Endothelial cell of umbilical vein (primary cell): Measurements from ENCODE around the gene RBM33. TPM values are rescaled to one million over a fixed set of nuclear protein-coding genes. Genes with fewer than 3 reads are reported as not detected.

Source experiments
- BruUV-seq: library from RNA; stranded (reverse); fragments of 400-500 nt; replicated peaks from 2 replicates; lab custom pipeline; 2021; lab: Mats Ljungman, UMichigan
- CTCF ChIA-PET: fragments of 300-600, 350-600 bp; sonication (Branson Sonifier 250); formaldehyde crosslinking; loops from one replicate; lab custom pipeline; 2021; ENCODE audit warnings: antibody characterized with exemption, inconsistent platforms; lab: Charles Lee
- POLR2A ChIA-PET: fragments of 300-600, 350-600 bp; sonication (Branson Sonifier 250); formaldehyde crosslinking; loops from one replicate; lab custom pipeline; 2021; ENCODE audit warnings: antibody characterized with exemption, inconsistent platforms; lab: Charles Lee
- DNase-seq: peaks from one replicate; pipeline ENCODE4 v3.0.0-alpha.2; 2011; ENCODE audit warnings: low read depth, low spot score
- FAIRE-seq: peaks from 2 replicates; lab custom pipeline; 2011; peaks lifted over from hg19 to GRCh38; lab: Jason Lieb, UNC
- H2AFZ ChIP-seq: 2 replicates; pipeline ENCODE4 v1.6.0; 2012; ENCODE audit warnings: low read depth, low read length, control low read depth, inconsistent platforms
- H3K27ac ChIP-seq: 2 replicates; pipeline ENCODE4 v1.5.1; 2011; ENCODE audit warnings: low read depth, mild to moderate bottlenecking, control low read depth, low read length, moderate library complexity; ENCODE audit not compliant: insufficient read depth
- H3K27me3 ChIP-seq, 2 experiments: 2 replicates each; pipeline versions ENCODE4 v1.6.0 to v1.6.1; 2011; ENCODE audit warnings: low read length in 2 of 2, mixed read lengths in 1 of 2; ENCODE audit not compliant: control insufficient read depth in 2 of 2, insufficient read depth in 2 of 2
- H3K36me3 ChIP-seq, 2 experiments: 2 replicates in 1 of 2; 3 replicates in 1 of 2; pipeline ENCODE4 v1.5.1; 2011; ENCODE audit warnings: low read length in 2 of 2, mild to moderate bottlenecking in 1 of 2, moderate library complexity in 1 of 2; ENCODE audit not compliant: control insufficient read depth in 2 of 2, insufficient read depth in 2 of 2; ENCODE audit errors: extremely low read depth in 1 of 2
- H3K4me1 ChIP-seq: 3 replicates; pipeline ENCODE4 v1.5.1; 2011; ENCODE audit warnings: mild to moderate bottlenecking, low read length; ENCODE audit not compliant: control insufficient read depth, insufficient read depth; ENCODE audit errors: extremely low read depth
- H3K4me2 ChIP-seq: 2 replicates; pipeline ENCODE4 v1.6.1; 2011; ENCODE audit warnings: low read length, control low read depth, mixed read lengths; ENCODE audit not compliant: insufficient read depth
- H3K4me3 ChIP-seq, 3 experiments: fragments of 200-600 bp in 1 of 3; sonication (generic), shearing (Covaris generic) in 1 of 3; replicated peaks in 1 of 3; 2 replicates each; pipeline ENCODE4 v1.5.1; 2011 to 2016; ENCODE audit warnings: control low read depth in 3 of 3, low read length in 3 of 3, mild to moderate bottlenecking in 2 of 3, inconsistent platforms in 1 of 3, low read depth in 1 of 3, moderate library complexity in 1 of 3; ENCODE audit not compliant: insufficient read depth in 1 of 3
- H3K79me2 ChIP-seq: 2 replicates; pipeline ENCODE4 v1.6.0; 2012; ENCODE audit warnings: low read length, inconsistent platforms; ENCODE audit not compliant: control insufficient read depth, insufficient read depth
- H3K9ac ChIP-seq: replicated peaks from 2 replicates; pipeline ENCODE3; 2011; ENCODE audit warnings: low read length, control low read depth; ENCODE audit not compliant: insufficient read depth; ENCODE audit errors: extremely low read depth
- H3K9me1 ChIP-seq: replicated peaks from 3 replicates; pipeline ENCODE4 v1.6.0; 2011; ENCODE audit warnings: mild to moderate bottlenecking, low read length; ENCODE audit not compliant: control insufficient read depth, insufficient read depth; ENCODE audit errors: extremely low read depth
- H3K9me3 ChIP-seq: replicated peaks from 2 replicates; pipeline ENCODE4 v1.5.1; 2012; ENCODE audit warnings: low read length, inconsistent platforms; ENCODE audit not compliant: control insufficient read depth, insufficient read depth
- H4K20me1 ChIP-seq: replicated peaks from 2 replicates; pipeline ENCODE3; 2011; ENCODE audit warnings: mild to moderate bottlenecking, low read length; ENCODE audit not compliant: control insufficient read depth, insufficient read depth; ENCODE audit errors: extremely low read depth
- CTCF ChIP-seq, 2 donors: IDR thresholded peaks; 1 replicate in 1 of 2; 2 replicates in 1 of 2; pipeline ENCODE4 v1.5.1; 2011; ENCODE audit warnings: low read length in 2 of 2, mild to moderate bottlenecking in 2 of 2, moderate library complexity in 2 of 2, control low read depth in 1 of 2, inconsistent platforms in 1 of 2, low read depth in 1 of 2; ENCODE audit not compliant: insufficient read depth in 1 of 2; ENCODE audit errors: extremely low read depth in 1 of 2
- EZH2 ChIP-seq: IDR thresholded peaks from 2 replicates; pipeline ENCODE4 v1.6.1; 2012; ENCODE audit warnings: borderline replicate concordance, low read depth, mild to moderate bottlenecking, moderate library complexity, low read length, inconsistent platforms; ENCODE audit not compliant: severe bottlenecking
- FOS ChIP-seq: IDR thresholded peaks from 2 replicates; pipeline ENCODE4 v1.6.1; 2011; ENCODE audit warnings: mild to moderate bottlenecking, low read length, moderate library complexity, borderline replicate concordance; ENCODE audit not compliant: insufficient read depth
- GATA2 ChIP-seq: IDR thresholded peaks from 2 replicates; pipeline ENCODE4 v1.7.0; 2011; ENCODE audit warnings: low read depth, mild to moderate bottlenecking, moderate library complexity, mixed read lengths, low read length; ENCODE audit not compliant: insufficient read length, insufficient read depth
- JUN ChIP-seq: IDR thresholded peaks from 2 replicates; pipeline ENCODE4 v1.6.1; 2011; ENCODE audit warnings: borderline replicate concordance, low read depth; ENCODE audit not compliant: insufficient read length, insufficient read depth
- MAX ChIP-seq: IDR thresholded peaks from 2 replicates; pipeline ENCODE4 v1.6.1; 2011; ENCODE audit not compliant: insufficient read depth, insufficient read length
- MYC ChIP-seq: IDR thresholded peaks from one replicate; pipeline ENCODE4 v1.6.1; 2011; ENCODE audit warnings: mild to moderate bottlenecking, low read depth, low read length
- POLR2A ChIP-seq: IDR thresholded peaks from 2 replicates; pipeline ENCODE4 v1.6.1; 2012; ENCODE audit warnings: low read depth, mild to moderate bottlenecking, control low read depth, low read length
- POLR2AphosphoS5 ChIP-seq: IDR thresholded peaks from 2 replicates; pipeline ENCODE4 v1.6.1; 2012; ENCODE audit warnings: low read depth, mild to moderate bottlenecking, control low read depth, low read length, moderate library complexity; ENCODE audit not compliant: insufficient read depth
- dilution Hi-C: fragments of 300-500 bp; cut with MboI; formaldehyde crosslinking; loops from one replicate; pipeline ENCODE4 v1.15.0; 2019; ENCODE audit warnings: low sequenced_read_pairs; ENCODE audit not compliant: extremely low pct_ligation_motif_present
- intact Hi-C: fragments of 100-400 bp; cut with micrococcal nuclease; formaldehyde crosslinking; loops from one replicate; pipeline ENCODE4 v1.10.0; 2022
- polyA plus RNA-seq, 4 experiments: library from polyadenylated mRNA; depleted of rRNA in 3 of 4; stranded (reverse) in 3 of 4; unstranded in 1 of 4; fragments of >200 nt; gene quantifications; 2 replicates each; pipeline versions ENCODE4 v1.2.1 to v1.2.3, GENCODE V29; 2011 to 2012; ENCODE audit warnings: missing spikeins in 1 of 4
- total RNA-seq: library from RNA; stranded (reverse); gene quantifications from 2 replicates; pipeline ENCODE4 v1.2.3, GENCODE V29; 2021

Gene RBM33
- total and polyA plus RNA-seq, 2 donors (not counting 3 experiments of a cell fraction or from before 2014, with no cell fraction given): 16.2 to 68.2 TPM

GRCh38 chr7:155743177-155743576 is 98.7 kb downstream of the RBM33 start:
- Histone ChIP-seq H3K9me3 (no peaks in the 10 kb centered on the region), H3K79me2 (peaks cover 12% of the 10 kb centered on the region), H3K9ac (no peak overlapping the region), H3K4me2 (no peak overlapping the region), H3K36me3 (peaks cover 22 to 42% of the 10 kb centered on the region in 2 experiments), H3K27ac (no peak overlapping the region), H4K20me1 (peaks cover 5% of the 10 kb centered on the region), H2AFZ (no peak overlapping the region), H3K4me1 (no peaks in the 10 kb centered on the region), H3K9me1 (no peaks in the 10 kb centered on the region), H3K4me3 (no peak overlapping the region), H3K27me3 (no peaks in the 10 kb centered on the region)
- ChIA-PET CTCF (interaction anchor here (6.6 kb wide), 1 partner anchor 144 kb away, joined by 45 read pairs; no protein-coding TSS in a partner anchor), POLR2A (no interaction called here)
- DNase-seq: no peak
- BruUV-seq: no TSS peak
- TF ChIP-seq FOS (no peak), POLR2A (no peak), JUN (no peak), MAX (no peak), MYC (no peak), EZH2 (no peak), GATA2 (no peak), POLR2AphosphoS5 (no peak), CTCF (IDR thresholded peaks at IDR 0.05; ENCODE audit: extremely low read depth in 1 of 2, insufficient read depth in 1 of 2, low read depth in 1 of 2, low read length in 2 of 2) (no peak)
- intact Hi-C loops: no loop called here
- no peak for FAIRE-seq
- dilution Hi-C loops: no loop called here
